BE2C (cell line): ENCODE measurements around the gene KDM2A.

Experiments
- DNase-seq: peaks from one replicate; pipeline ENCODE4 v3.0.0-alpha.2; 2020
- H3K27me3 ChIP-seq: fragments of 250-450 bp; sonication (Bioruptor Pico); 2 replicates; pipeline ENCODE4 v1.5.1; 2020; ENCODE audit warnings: mild to moderate bottlenecking
- H3K36me3 ChIP-seq: fragments of 250-450 bp; sonication (Bioruptor Pico); 2 replicates; pipeline ENCODE4 v1.5.1; 2020; ENCODE audit warnings: mild to moderate bottlenecking
- H3K4me1 ChIP-seq: fragments of 250-450 bp; sonication (Bioruptor Pico); 2 replicates; pipeline ENCODE4 v1.5.1; 2020
- H3K4me3 ChIP-seq: 2 replicates; pipeline ENCODE4 v1.5.1; 2011; ENCODE audit warnings: low read depth, low read length
- H3K9me3 ChIP-seq: fragments of 250-450 bp; sonication (Bioruptor Pico); 2 replicates; pipeline ENCODE4 v1.5.1; 2020
- TF ChIP-seq, protein P1 (sequence below): IDR thresholded peaks from 2 replicates; pipeline ENCODE4 v1.5.1; 2012; ENCODE audit warnings: mild to moderate bottlenecking, low read depth, low read length

Gene KDM2A

DNA sequence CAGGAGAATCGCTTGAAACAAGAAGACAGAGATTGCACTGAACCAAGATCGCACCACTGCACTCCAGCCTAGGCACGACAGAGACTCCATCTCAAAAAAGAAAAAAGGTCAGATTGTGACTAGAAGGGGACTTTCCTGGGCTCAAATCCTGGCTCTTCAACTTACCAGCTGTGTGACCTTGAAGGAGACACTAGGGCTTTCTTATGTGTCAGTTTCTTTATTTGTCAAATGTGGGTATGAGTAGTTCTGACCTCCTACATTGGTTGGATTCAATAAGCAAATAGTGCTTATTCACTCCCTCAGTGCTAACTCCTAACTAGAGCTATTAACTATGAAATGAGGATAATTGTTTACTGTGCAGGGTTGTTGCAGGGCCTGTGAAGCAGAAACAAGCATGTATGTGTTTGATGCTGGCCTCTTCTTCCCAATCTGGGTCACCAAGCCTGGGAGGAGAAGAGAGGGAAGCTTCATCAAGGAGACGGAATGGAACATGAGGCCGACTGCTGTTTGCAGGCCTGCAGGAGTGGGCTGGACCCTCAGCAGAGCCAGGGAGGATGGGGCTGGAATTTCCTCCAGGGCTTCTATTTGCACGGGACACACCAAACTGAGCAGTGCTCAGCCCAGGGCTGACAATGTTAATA lies 39.9 kb upstream of the KDM2A start:
- no peaks in the 10 kb centered on the region for H3K9me3 ChIP-seq
- no peak overlapping the region for H3K4me3 ChIP-seq
- H3K36me3 ChIP-seq = no peaks in the 10 kb centered on the region
- no peaks in the 10 kb centered on the region for H3K4me1 ChIP-seq
- H3K27me3 ChIP-seq = no peaks in the 10 kb centered on the region
- no peak for DNase-seq
- TF ChIP-seq, protein P1, sequence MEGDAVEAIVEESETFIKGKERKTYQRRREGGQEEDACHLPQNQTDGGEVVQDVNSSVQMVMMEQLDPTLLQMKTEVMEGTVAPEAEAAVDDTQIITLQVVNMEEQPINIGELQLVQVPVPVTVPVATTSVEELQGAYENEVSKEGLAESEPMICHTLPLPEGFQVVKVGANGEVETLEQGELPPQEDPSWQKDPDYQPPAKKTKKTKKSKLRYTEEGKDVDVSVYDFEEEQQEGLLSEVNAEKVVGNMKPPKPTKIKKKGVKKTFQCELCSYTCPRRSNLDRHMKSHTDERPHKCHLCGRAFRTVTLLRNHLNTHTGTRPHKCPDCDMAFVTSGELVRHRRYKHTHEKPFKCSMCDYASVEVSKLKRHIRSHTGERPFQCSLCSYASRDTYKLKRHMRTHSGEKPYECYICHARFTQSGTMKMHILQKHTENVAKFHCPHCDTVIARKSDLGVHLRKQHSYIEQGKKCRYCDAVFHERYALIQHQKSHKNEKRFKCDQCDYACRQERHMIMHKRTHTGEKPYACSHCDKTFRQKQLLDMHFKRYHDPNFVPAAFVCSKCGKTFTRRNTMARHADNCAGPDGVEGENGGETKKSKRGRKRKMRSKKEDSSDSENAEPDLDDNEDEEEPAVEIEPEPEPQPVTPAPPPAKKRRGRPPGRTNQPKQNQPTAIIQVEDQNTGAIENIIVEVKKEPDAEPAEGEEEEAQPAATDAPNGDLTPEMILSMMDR = no peak

DNA sequence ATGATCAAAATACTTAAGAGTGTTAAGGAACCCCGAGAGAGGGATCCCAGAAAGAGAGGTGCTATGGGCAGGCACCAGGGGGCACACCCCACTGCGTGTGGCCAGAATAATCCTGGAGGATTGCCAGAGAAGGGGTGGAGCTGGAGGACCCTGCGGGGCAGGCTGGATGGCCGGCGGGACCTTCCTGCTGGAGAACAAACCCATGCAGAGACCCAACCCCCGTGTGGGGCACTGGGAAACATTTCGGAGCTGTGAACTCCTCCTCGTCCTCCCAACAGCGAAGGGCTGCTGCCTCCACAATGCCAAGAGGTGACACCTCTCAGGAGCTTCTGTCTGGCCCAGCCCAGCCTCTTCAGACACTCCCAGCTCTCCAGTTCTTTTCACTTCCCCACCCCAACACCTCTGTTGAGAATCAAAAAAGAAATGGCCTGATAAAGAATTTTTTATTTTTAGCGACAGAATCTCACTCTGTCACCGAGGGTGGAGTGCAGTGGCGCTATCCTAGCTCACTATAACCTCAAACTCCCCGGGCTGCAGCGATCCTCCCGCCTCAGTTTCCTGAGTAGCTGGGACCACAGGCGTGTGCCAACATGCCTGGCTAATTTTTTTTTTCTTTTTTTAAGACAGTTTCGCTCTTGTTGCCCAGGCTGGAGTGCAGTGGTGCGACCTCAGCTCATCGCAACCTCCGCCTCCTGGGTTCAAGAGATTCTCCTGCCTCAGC lies 36.8 kb upstream of the KDM2A start:
- no peak overlapping the region for H3K4me3 ChIP-seq
- no peaks in the 10 kb centered on the region for H3K36me3 ChIP-seq
- H3K27me3 ChIP-seq = no peaks in the 10 kb centered on the region
- no peaks in the 10 kb centered on the region for H3K4me1 ChIP-seq
- TF ChIP-seq, protein P1 = no peak
- no peaks in the 10 kb centered on the region for H3K9me3 ChIP-seq
- DNase-seq = no peak

DNA sequence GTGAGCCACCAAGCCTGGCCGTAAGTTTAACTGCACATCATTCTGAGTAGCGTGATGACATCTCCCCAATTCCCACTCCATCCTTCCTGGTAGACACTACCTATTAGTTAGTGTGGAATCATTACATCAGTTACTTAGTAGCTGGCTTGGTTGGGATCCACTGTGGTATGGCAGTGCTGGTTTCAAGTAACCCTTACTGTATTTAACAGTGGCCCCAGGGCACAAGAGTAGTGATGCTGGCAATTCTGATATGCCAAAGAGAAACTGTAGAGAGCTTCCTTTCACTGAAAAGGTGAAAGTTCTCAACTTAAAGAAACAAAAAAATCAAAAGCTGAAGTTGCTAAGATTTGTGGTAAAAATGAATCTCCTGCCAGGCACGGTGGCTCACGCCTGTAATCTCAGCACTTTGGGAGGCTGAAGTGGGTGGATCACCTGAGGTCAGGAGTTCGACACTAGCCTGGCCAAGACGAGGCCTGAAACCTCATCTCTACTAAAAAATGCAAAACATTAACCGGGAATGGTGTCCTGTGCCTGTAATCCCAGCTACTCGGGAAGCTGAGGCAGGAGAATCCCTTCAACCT lies 35.2 kb upstream of the KDM2A start:
- Histone ChIP-seq H3K27me3 (no peaks in the 10 kb centered on the region), H3K36me3 (no peaks in the 10 kb centered on the region), H3K4me3 (no peak overlapping the region), H3K4me1 (no peaks in the 10 kb centered on the region), H3K9me3 (no peaks in the 10 kb centered on the region)
- DNase-seq = no peak
- TF ChIP-seq, protein P1 = no peak

DNA sequence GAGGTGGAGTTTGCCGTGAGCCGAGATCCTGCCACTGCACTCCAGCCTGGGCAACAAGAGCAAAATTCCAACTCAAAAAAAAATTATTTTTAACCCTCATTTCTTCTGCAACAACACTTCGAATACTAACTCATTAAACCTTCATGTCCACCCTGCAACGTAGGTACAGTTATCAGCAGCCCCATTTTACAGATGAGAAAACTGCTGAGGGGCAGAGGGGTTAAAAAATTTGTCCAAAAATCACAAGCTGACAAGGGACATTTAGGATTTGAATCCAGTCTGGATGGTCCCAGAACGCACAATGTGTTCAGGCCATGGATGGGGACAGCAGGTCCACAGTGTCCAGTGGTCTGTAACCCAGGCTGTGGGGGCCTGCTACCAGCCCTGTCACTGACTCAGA lies 33.4 kb upstream of the KDM2A start:
- Histone ChIP-seq H3K4me3 (no peak overlapping the region), H3K4me1 (no peaks in the 10 kb centered on the region), H3K27me3 (no peaks in the 10 kb centered on the region), H3K36me3 (no peaks in the 10 kb centered on the region), H3K9me3 (no peaks in the 10 kb centered on the region)
- TF ChIP-seq, protein P1 = no peak
- no peak for DNase-seq

DNA sequence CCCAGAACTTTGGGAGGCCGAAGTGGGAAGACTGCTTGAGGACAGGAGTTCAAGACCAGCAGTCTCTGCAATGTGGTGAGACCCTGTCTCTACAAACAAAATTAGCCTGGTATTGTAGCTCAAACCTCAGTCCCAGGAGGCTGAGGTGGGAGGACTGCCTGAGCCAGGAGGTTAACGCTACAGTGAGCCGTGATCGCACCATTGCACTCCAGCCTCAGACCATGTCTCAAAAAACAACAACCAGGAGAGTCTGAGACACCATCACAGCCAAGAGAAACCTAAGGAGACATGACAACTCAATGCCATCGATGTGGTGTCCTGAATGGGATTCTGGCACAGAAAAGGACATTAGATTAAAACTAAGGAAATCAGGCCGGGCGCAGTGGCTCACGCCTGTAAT lies 28.3 kb upstream of the KDM2A start:
- TF ChIP-seq, protein P1 = no peak
- H3K27me3 ChIP-seq = no peaks in the 10 kb centered on the region
- H3K9me3 ChIP-seq = no peaks in the 10 kb centered on the region
- no peak overlapping the region for H3K4me3 ChIP-seq
- no peak for DNase-seq
- H3K36me3 ChIP-seq = no peaks in the 10 kb centered on the region
- H3K4me1 ChIP-seq = no peaks in the 10 kb centered on the region

DNA sequence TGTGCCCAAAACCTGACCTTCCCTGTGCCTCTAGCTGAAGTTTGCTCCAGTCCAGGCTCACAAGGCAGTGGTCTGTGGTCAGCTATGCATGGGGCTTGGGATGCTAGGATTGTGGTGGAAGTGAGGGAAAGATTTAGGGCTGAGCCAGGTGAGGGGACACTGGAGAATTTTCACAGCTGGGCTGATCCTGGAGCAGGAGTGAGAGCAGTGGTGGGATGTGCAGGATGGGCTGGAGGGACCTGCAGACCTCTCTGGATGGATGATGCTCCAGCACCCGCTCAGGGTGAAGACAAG lies 23.9 kb upstream of the KDM2A start:
- H3K9me3 ChIP-seq = no peaks in the 10 kb centered on the region
- no peaks in the 10 kb centered on the region for H3K36me3 ChIP-seq
- no peaks in the 10 kb centered on the region for H3K4me1 ChIP-seq
- TF ChIP-seq, protein P1 = no peak
- H3K4me3 ChIP-seq = no peak overlapping the region
- H3K27me3 ChIP-seq = no peaks in the 10 kb centered on the region
- DNase-seq = no peak
